Measurements from ENCODE around the gene THBS3. TPM values are rescaled to one million over a fixed set of nuclear protein-coding genes. Genes with fewer than 3 reads are reported as not detected.
"Not testable (repeated sequence)": the region's sequence is repeated elsewhere in the genome, so short reads cannot be mapped to it uniquely, and the experiment has no call there.

THBS3 gene
- total RNA-seq, result 1 to 10 TPM; 4.1 to 9.4 TPM

DNA sequence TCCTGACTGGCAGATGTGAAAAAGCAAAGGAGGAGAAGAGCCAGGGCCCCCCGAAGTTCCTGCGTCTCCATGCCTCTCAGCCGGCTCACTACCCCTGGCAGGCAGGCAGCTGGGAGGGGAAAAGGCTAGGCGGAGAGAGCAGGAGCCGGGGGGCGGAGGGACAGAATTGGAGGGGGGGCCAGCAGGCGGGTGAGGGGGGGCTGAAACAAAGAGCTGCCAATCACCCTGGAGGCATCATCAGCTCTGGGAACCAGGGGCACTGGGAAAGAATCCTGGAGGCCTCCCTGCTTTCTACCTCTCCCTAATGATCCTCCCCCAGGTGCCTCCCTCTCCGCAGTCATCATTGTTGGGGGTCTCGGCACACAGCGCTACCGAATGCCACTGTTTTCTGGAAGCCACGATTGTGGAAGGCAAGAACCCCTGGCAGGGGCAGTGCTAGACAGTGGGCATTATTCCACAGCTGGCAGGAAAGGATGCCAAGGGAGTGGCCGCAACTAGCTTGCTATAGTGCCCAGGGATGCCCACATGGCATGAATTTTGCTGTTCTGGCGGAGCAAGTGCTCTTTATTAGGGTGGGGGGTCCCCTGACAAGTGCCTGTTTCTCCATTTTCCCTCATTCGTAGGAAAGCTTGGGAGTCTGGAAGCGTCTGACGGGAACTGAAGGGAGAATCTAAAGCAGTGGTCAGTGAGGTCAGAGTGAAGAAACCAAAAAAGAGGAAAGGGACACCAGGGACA is at the start of gene THBS3:
TSS of gene THBS3 (minus strand) at position 92 of the 735 bp plus-strand sequence. CDS start at position 71, 21 bp downstream.
- H3K9me3 Mint-ChIP-seq, result no peaks in the 10 kb centered on the region
- peak within 1 kb of the TSS; percentile 94 for H3K4me3 Mint-ChIP-seq
- H3K36me3 Mint-ChIP-seq, result no peaks in the 10 kb centered on the region
- peaks cover 23 to 27% of the 10 kb centered on the region in 2 donors for H3K4me1 Mint-ChIP-seq (ENCODE audit: low read depth in 2 of 2)
- ATAC-seq (no peak), DNase-seq (ENCODE audit: low spot score) (no peak)
- H3K27ac Mint-ChIP-seq, result peak within 1 kb of the TSS; percentile 68 to 80
- H3K27me3 Mint-ChIP-seq, result no peaks in the 10 kb centered on the region

DNA sequence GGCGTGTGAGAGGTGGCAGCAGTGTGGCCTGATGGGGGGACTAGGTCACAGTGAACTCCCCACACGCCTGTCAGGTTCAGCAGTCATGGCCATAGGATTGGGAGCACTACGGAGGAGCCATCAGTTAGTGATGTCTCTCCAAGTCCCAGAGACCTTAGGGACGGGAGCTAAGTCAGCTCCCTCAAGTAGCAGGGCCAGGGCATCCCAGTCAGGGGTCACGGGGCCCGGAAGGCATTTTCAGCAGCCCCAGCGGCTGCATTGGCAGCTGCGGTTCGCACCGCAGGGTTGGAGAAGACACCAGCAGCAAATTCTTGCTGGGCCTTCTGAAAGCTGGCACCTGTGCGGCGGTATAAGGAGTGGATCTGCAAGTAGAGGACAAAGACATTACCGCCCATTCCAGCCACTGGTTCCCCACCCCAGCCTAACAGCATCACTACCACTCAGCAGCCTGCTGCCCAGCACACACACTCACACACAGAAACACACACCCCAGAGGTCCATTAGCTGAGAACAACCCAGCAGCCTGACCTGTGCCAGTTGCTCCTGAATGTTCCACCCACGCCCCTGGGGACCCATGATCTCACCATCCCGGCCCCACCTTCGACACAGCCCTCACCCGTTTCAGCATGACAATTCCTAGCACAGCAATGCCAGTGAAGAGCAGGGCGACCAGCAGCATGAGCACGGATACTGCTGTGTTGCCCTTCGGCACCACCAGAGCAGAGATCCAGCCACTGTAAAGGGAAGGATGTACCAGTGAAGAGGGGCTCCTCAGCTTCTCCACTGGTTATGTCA is 48.6 kb upstream of the THBS3 start:
- peak overlapping the region; percentile 30 to 47 for H3K27ac Mint-ChIP-seq
- H3K9me3 Mint-ChIP-seq, result no peaks in the 10 kb centered on the region
- peaks cover 21 to 38% of the 10 kb centered on the region in 2 donors for H3K4me1 Mint-ChIP-seq (ENCODE audit: low read depth in 2 of 2)
- DNase-seq (ENCODE audit: low spot score), result no peak
- peak overlapping the region; percentile 73 for H3K4me3 Mint-ChIP-seq
- no peaks in the 10 kb centered on the region for H3K27me3 Mint-ChIP-seq
- peaks cover 13% of the 10 kb centered on the region for H3K36me3 Mint-ChIP-seq
- ATAC-seq, result no peak

DNA sequence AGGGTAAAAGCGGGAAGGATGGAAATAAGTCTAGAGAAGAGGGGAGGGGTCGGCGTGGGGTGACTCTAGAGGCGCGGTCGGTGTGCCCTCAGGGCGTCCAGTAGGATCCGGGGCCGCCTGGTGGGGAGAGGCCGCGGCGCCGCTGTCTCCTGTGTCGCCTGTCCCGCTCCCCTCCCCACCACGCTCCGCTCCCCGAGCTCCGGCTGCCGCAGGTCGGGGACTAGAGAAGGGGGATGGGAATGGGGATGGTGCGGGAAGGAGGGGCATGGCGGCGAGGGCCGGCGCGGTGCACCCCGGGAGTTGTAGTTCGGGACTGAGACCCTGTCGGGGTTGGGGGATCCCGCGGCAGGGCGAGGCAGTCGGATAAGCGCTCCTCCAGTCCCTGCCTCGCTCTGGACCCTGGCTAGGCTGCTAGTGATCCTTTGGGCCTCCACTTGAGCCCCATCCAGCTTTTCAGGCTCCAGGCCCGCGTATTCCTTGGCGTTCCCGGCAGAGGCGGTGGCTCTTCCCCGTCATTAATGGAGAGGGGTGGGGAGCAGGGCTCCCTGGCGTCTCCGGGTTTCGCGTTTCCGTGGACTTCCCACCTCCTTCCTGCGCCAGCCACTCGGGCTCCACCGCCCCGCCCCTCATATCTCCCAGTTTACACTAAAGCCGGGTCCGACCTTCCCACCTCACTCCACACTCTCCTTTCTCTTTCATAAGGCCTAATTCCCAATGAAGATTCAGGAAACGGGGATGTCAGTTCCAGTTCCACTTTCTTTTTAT is 47.7 kb upstream of the THBS3 start, which contains the start of gene ENTREP3:
TSS of gene ENTREP3 (minus strand) at position 241 of the 765 bp plus-strand sequence. CDS start 606 bp downstream, outside the sequence.
- Mint-ChIP-seq H3K9me3 (no peaks in the 10 kb centered on the region), H3K4me1 (ENCODE audit: low read depth in 2 of 2) (peaks cover 19 to 35% of the 10 kb centered on the region in 2 donors), H3K27me3 (no peaks in the 10 kb centered on the region), H3K27ac (peak within 1 kb of the TSS; percentile 47 to 49), H3K4me3 (peak within 1 kb of the TSS; percentile 78), H3K36me3 (peaks cover 8% of the 10 kb centered on the region)
- DNase-seq (ENCODE audit: low spot score) (peak; percentile 86), ATAC-seq (peak; percentile 80 to 85)

DNA sequence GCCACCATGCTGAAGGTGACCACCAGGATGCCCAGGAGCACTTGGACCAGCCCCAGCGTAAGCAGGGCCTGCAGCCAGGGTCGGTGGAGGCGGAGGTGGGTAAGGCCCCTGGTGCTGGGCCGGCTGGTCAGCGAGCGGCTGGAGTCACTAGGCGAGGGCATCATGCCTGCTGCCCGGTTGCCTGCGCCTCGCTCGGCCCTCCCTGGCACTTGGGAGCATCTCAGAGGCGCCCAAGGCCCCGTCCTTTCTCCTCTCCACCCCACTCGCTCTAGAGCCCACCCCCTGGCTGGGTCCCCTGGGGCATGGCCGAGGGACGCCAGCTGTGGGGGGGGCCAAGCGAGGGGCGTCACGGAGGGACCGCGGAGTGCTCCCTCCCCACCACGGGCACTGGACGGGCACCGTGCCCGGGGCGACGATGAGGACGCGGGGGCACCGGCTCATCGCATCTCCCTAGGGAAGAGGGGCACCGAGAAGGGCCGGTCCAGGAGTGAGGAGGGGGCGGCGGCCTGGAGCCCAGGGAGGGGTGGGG is 47.1 kb upstream of the THBS3 start:
- no peaks in the 10 kb centered on the region for H3K27me3 Mint-ChIP-seq
- peaks cover 15 to 32% of the 10 kb centered on the region in 2 donors for H3K4me1 Mint-ChIP-seq (ENCODE audit: low read depth in 2 of 2)
- H3K9me3 Mint-ChIP-seq, result no peaks in the 10 kb centered on the region
- H3K36me3 Mint-ChIP-seq, result peaks cover 8% of the 10 kb centered on the region
- H3K27ac Mint-ChIP-seq, result peak overlapping the region; percentile 47 to 49
- DNase-seq (ENCODE audit: low spot score) (no peak), ATAC-seq (no peak)
- peak overlapping the region; percentile 78 for H3K4me3 Mint-ChIP-seq

DNA sequence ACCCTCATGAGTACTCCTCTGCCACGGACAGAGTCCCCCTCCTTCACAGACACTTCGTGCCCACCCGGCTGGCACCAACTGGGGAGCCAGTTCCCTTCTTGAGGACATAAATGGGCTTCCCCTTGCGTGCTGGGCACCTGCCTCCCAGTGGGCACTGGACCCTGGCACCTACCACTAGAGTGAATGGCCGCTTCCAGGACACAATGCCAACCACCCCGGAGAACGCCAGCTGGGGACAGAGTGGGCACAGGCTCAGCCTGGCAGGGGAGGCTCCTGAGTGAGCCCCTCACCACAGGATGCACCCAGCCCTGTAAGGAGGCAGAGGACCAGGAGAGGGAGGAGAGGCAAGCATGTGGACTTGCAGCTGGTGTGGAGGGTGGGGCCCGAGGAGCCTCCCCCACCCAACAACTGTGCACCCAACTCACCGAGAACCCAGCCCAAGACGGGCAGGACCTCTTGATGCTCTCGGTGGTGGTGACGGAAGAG is 46.6 kb upstream of the THBS3 start:
- peaks cover 8% of the 10 kb centered on the region for H3K36me3 Mint-ChIP-seq
- peak overlapping the region; percentile 78 for H3K4me3 Mint-ChIP-seq
- ATAC-seq (no peak), DNase-seq (ENCODE audit: low spot score) (no peak)
- peak overlapping the region in 1 of 2 donors; percentile 49 for H3K27ac Mint-ChIP-seq
- H3K4me1 Mint-ChIP-seq (ENCODE audit: low read depth in 2 of 2), result peaks cover 15 to 32% of the 10 kb centered on the region in 2 donors
- no peaks in the 10 kb centered on the region for H3K9me3 Mint-ChIP-seq
- no peaks in the 10 kb centered on the region for H3K27me3 Mint-ChIP-seq

DNA sequence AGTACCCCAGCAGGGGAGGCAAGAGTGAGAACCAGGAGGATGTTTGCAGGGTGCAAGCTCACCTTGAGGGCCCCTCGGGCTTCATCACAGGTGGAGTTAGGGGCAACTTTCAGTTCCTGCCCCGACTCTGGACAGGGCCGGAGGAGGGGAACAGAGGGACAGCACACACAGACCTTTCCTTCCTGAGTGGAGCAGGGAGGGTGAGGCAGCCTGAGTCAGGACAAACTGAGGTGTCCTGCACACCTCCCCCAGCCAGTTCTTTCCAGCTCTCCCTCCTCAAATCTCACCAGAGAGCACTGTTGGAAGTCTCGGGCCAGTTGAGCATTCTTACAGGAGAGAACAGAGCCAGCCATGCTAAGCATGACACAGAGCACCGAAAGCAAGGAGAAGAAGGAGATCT is 46.1 kb upstream of the THBS3 start:
- peaks cover 8% of the 10 kb centered on the region for H3K36me3 Mint-ChIP-seq
- no peak for DNase-seq (ENCODE audit: low spot score)
- ATAC-seq, result no peak
- H3K27me3 Mint-ChIP-seq, result no peaks in the 10 kb centered on the region
- H3K4me1 Mint-ChIP-seq (ENCODE audit: low read depth in 2 of 2), result peaks cover 15 to 32% of the 10 kb centered on the region in 2 donors
- peak overlapping the region; percentile 78 for H3K4me3 Mint-ChIP-seq
- no peaks in the 10 kb centered on the region for H3K9me3 Mint-ChIP-seq
- H3K27ac Mint-ChIP-seq, result peak overlapping the region; percentile 8 to 49

DNA sequence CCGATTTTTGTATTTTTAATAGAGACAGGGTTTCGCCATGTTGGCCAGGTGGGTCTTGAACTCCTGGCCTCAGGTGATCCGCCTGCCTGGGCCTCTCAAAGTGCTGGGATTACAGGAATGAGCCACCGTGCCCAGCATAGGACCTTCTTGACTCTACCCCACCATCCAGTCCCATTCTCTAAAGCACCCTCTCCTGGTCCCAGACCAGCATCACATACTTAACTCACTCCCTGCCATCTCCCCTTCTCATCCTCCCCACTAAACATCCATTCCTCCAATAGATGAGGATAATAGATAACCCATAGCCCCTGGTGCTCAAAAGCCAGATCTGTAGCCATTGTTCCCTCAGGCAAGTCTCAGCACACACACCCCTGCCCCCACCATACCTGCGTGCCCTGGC is 45.5 kb upstream of the THBS3 start:
- Mint-ChIP-seq H3K4me1 (ENCODE audit: low read depth in 2 of 2) (peaks cover 15 to 32% of the 10 kb centered on the region in 2 donors), H3K4me3 (peak overlapping the region; percentile 78), H3K36me3 (peaks cover 8% of the 10 kb centered on the region), H3K9me3 (no peaks in the 10 kb centered on the region), H3K27me3 (no peaks in the 10 kb centered on the region), H3K27ac (peak overlapping the region in 1 of 2 donors; percentile 8)
- DNase-seq (ENCODE audit: low spot score) (no peak), ATAC-seq (no peak)

DNA sequence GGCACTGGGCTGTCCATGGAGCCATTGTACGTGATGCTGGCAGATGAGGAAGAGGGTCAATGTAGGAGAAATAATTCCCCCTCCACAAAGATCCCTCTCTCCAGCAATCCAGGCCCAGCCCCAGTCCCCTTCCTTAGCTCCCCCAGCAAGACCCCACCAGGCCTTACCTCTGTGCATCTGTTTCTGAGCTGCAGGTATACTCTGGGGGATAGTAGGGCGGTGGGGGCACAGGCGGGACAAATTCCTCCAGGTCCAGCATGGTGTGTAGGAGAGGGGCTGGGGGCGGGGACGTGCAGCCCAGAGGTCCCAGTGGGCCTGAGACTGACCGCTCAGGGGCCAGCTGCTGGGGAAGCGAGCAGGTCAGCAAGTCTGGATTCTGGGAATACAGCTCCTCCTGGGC is 43.9 kb upstream of the THBS3 start:
- DNase-seq (ENCODE audit: low spot score) (no peak), ATAC-seq (no peak)
- no peaks in the 10 kb centered on the region for H3K9me3 Mint-ChIP-seq
- no peak overlapping the region for H3K4me3 Mint-ChIP-seq
- peaks cover 15 to 29% of the 10 kb centered on the region in 2 donors for H3K4me1 Mint-ChIP-seq (ENCODE audit: low read depth in 2 of 2)
- no peaks in the 10 kb centered on the region for H3K27me3 Mint-ChIP-seq
- no peak overlapping the region for H3K27ac Mint-ChIP-seq
- H3K36me3 Mint-ChIP-seq, result no peaks in the 10 kb centered on the region

DNA sequence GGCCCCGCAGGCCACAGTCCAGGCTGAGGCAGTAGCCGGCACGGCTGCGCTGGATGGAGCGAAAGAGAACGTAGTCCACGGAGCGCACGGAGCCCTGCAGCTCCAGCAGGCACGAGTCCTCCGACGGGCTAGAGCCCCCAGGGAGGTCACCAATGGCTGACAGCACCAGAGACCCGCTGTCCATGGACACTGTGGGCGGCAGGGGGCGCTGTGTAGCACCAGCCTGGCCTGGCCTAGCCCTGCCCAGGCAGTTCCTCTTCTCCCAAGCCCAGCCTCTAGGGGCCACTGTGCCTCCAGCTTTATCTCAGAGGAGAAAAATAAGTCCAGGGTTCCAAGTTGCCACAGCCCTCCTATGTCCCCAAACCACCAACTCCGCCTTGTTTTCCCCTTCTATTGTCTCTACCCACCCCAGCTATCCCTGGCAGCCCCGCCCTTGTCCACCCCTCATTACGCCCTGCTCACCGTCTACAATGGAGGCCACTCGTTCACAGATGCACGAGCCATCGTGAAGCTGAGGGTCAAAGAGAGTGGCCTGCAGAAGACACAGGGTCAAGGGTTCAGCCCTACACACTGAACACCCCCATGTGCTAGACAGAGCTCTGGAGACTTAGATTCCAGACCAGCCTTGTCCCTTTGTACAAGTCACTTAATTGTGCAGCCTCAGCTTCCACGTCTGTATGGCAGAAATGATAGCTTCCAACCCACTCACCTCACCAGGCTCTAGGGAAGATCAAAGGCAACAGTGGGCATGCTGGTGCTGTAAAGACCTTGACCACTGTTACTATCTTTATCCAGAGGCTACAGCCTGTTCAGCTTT is 43.1 kb upstream of the THBS3 start:
- Mint-ChIP-seq H3K27me3 (no peaks in the 10 kb centered on the region), H3K4me1 (ENCODE audit: low read depth in 2 of 2) (peaks cover 19 to 34% of the 10 kb centered on the region in 2 donors), H3K36me3 (no peaks in the 10 kb centered on the region), H3K27ac (peak overlapping the region in 1 of 2 donors; percentile 68), H3K4me3 (peak overlapping the region; percentile 45), H3K9me3 (no peaks in the 10 kb centered on the region)
- DNase-seq (ENCODE audit: low spot score) (peak; percentile 95), ATAC-seq (peak; percentile 96 to 97)

DNA sequence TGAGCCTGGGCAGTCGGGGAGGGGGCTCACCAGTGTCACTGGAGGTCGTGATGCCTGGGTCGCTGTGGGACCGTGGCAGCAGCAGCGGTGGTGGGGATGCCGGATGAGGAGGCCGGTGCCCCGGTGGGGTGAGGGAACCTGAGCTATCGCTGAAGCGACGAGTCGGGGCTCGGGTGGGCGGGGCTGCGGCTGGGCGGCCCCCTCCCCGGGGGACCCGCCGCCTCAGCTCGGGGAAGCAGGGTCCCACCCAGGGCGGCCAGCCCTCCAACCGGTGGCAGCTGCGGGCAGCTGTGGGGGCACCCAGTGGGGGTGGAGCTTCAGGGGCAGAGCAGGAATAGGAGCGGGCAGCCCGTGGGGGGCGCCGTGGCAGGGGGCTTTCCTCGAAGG is 42.5 kb upstream of the THBS3 start:
- Mint-ChIP-seq H3K27ac (no peak overlapping the region), H3K4me1 (ENCODE audit: low read depth in 2 of 2) (peaks cover 21 to 30% of the 10 kb centered on the region in 2 donors), H3K4me3 (peak overlapping the region; percentile 45), H3K36me3 (no peaks in the 10 kb centered on the region), H3K27me3 (no peaks in the 10 kb centered on the region), H3K9me3 (no peaks in the 10 kb centered on the region)
- DNase-seq (ENCODE audit: low spot score) (no peak), ATAC-seq (peak; percentile 24 to 37)

DNA sequence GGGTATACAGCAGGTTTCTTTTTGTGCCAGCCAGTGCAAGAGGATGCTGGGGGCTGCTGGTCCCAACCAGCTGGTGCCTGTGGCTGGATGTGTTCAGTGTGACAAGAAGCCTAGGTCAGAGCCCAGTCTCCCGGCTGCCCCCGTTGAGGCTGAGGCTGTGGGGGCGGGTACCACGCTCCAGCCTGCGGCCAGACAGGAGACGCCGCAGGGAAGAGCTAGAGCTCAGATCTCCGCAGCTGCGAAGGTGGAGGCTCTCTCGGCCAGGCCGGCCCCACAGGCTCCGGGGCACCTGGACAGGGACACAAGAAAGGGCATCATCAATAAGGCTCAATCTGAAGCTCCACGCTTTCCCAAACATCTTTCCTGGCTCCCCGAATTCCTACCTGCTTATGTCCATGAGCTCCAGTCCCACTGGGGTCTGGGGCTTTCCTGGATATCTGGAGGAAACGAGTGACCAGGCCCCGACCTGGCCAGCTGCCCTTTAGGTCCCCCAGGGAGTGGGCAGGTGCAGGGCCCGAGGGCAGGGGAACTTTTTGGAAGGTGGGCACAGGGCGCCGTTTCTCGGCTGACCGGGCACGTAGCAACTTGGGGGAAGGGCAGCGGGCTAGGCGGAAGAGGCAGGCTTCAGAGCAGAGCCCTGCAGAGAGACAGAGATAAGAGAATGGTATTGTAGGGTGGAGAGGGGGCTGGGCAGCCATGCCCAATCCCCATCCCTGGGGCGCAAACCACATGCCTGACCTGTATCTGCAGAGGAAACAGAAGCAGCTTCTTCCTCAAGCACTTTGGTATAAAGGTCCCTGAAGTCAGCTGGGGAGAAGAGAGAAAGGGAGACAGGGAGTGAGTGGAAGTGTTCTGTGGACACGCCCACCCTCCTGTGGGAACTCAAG is 40.2 kb upstream of the THBS3 start:
- H3K36me3 Mint-ChIP-seq, result peaks cover 6% of the 10 kb centered on the region
- H3K4me1 Mint-ChIP-seq (ENCODE audit: low read depth in 2 of 2), result peaks cover 28 to 30% of the 10 kb centered on the region in 2 donors
- H3K4me3 Mint-ChIP-seq, result no peak overlapping the region

DNA sequence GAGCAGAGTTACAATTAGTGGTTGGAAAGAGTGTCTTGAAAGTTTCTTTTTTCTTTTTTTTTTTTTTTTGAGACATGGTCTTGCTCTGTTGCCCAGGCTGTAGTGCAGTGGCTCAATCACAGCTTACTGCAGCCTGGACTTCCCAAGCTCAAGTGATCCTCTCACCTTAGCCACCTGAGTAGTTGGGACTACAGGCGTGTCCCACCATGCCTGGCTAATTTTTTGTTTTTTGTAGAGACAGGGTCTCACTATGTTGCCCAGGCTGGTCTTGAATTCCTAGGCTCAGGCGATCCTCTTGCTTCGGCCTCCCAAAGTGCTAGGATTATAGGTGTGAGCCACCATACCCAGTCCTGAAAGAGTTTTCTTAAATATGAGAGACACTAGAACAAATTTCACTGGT is 39.1 kb upstream of the THBS3 start:
- ATAC-seq; H3K4me3 Mint-ChIP-seq; H3K27me3 Mint-ChIP-seq; H3K36me3 Mint-ChIP-seq; DNase-seq (ENCODE audit: low spot score); H3K9me3 Mint-ChIP-seq: not testable (repeated sequence)
- H3K4me1 Mint-ChIP-seq (ENCODE audit: low read depth in 2 of 2), result peaks cover 28 to 30% of the 10 kb centered on the region in 2 donors
- H3K27ac Mint-ChIP-seq, result peak overlapping the region; percentile 69 to 88

More for the DNA sequence above, 40.2 kb upstream of the THBS3 start:
- no peak for ATAC-seq
- Mint-ChIP-seq H3K9me3 (peaks cover 3% of the 10 kb centered on the region), H3K27me3 (no peaks in the 10 kb centered on the region), H3K27ac (no peak overlapping the region)
- DNase-seq (ENCODE audit: low spot score), result no peak

Measured in natural killer cell treated with Interleukin-12 subunit alpha and Interleukin-12 subunit beta and Interleukin-15 and Interleukin-18, amount 100 ng/mL, for 72 hours (primary cell).